Smooth muscle cell (in vitro differentiated cells): ENCODE data around the gene TEX55. TPM values are rescaled to one million over a fixed set of nuclear protein-coding genes. Genes with fewer than 3 reads are reported as not detected.

ENCODE experiments used
- DNase-seq: peaks from one replicate; lab custom pipeline; 2025; ENCODE audit not compliant: unreplicated experiment; lab: John Stamatoyannopoulos, UW
- H2AFZ ChIP-seq: fragments of 200-600 bp; sonication (generic); 2 replicates; pipeline ENCODE4 v1.6.0; 2016; ENCODE audit warnings: antibody characterized with exemption, low read depth, mild to moderate bottlenecking
- H3F3A ChIP-seq: fragments of 200-600 bp; sonication (generic); 2 replicates; pipeline ENCODE4 v1.6.0; 2017; ENCODE audit warnings: antibody characterized with exemption, low read depth
- H3K27ac ChIP-seq: fragments of 200-600 bp; sonication (generic); 2 replicates; pipeline ENCODE4 v1.5.1; 2016; ENCODE audit warnings: low read depth, mild to moderate bottlenecking
- H3K27me3 ChIP-seq: fragments of 200-600 bp; sonication (generic); 2 replicates; pipeline ENCODE4 v1.6.1; 2016; ENCODE audit warnings: low read depth, mild to moderate bottlenecking
- H3K36me3 ChIP-seq: fragments of 200-600 bp; sonication (generic); 2 replicates; pipeline ENCODE4 v1.5.1; 2016; ENCODE audit warnings: low read depth
- H3K4me1 ChIP-seq: fragments of 200-600 bp; sonication (generic); 2 replicates; pipeline ENCODE4 v1.5.1; 2016; ENCODE audit warnings: low read depth
- H3K4me2 ChIP-seq: fragments of 200-600 bp; sonication (generic); 2 replicates; pipeline ENCODE4 v1.6.0; 2016; ENCODE audit warnings: mild to moderate bottlenecking
- H3K4me3 ChIP-seq: fragments of 200-600 bp; sonication (generic); 2 replicates; pipeline ENCODE4 v1.5.1; 2016; ENCODE audit warnings: mild to moderate bottlenecking
- H3K79me2 ChIP-seq: fragments of 200-600 bp; sonication (generic); 2 replicates; pipeline ENCODE4 v1.6.0; 2016; ENCODE audit warnings: low read depth, mild to moderate bottlenecking
- H3K9ac ChIP-seq: fragments of 200-600 bp; sonication (generic); 2 replicates; pipeline ENCODE4 v1.6.0; 2016; ENCODE audit warnings: low read depth
- H3K9me3 ChIP-seq: fragments of 200-600 bp; sonication (generic); replicated peaks from 2 replicates; pipeline ENCODE4 v1.5.1; 2016; ENCODE audit warnings: low read depth
- H4K20me1 ChIP-seq: fragments of 200-600 bp; sonication (generic); 2 replicates; pipeline ENCODE4 v1.6.0; 2016; ENCODE audit warnings: low read depth
- CTCF ChIP-seq: fragments of 200-600 bp; sonication (generic); IDR thresholded peaks from 2 replicates; pipeline ENCODE4 v1.5.1; 2017; ENCODE audit warnings: borderline replicate concordance, mild to moderate bottlenecking, antibody characterized with exemption; ENCODE audit not compliant: insufficient read depth, poor library complexity, severe bottlenecking
- WGBS: methylation state at CpG from one replicate; pipeline ENCODE4 v1.1.7; 2016; ENCODE audit warnings: low lambda C conversion rate; 5-methylcytosine and 5-hydroxymethylcytosine counted together
- polyA plus RNA-seq: library from polyadenylated mRNA; unstranded; fragments of >200 nt; fragmentation: Nextera tagmentation; extraction: Ambion mirVana; gene quantifications from 2 replicates; pipeline ENCODE4 v1.2.1, GENCODE V29; 2016
- total RNA-seq: library from RNA; depleted of rRNA; stranded (reverse); fragments of >200 nt; gene quantifications from 2 replicates; pipeline ENCODE4 v1.2.3, GENCODE V29; 2014

The TEX55 gene
- total and polyA plus RNA-seq, 2 experiments from 2014 or later = not detected

- TF ChIP-seq CTCF = no peak
- Histone ChIP-seq H2AFZ (no peak overlapping the region), H4K20me1 (no peaks in the 10 kb centered on the region), H3F3A (no peaks in the 10 kb centered on the region), H3K9me3 (no peaks in the 10 kb centered on the region), H3K9ac (no peak overlapping the region), H3K79me2 (no peaks in the 10 kb centered on the region), H3K4me3 (no peak overlapping the region), H3K4me1 (no peaks in the 10 kb centered on the region), H3K36me3 (no peaks in the 10 kb centered on the region), H3K4me2 (no peak overlapping the region), H3K27ac (no peak overlapping the region), H3K27me3 (no peaks in the 10 kb centered on the region)
- no peak for DNase-seq
Measured at GRCh38 chr3:119187266-119187665, 41.3 kb downstream of the TEX55 start.

- 87% methylated on average over 1 of the region's 1 CpG for WGBS
- no peak for DNase-seq
Measured at GRCh38 chr3:119191800-119192199, 45.8 kb downstream of the TEX55 start.

GRCh38 chr3:119194237-119195150 lies 48.5 kb downstream of the TEX55 start:
- H3K9ac ChIP-seq = no peak overlapping the region
- no peak overlapping the region for H3K4me2 ChIP-seq
- H3K36me3 ChIP-seq = no peaks in the 10 kb centered on the region
- 77% methylated on average over 7 of the region's 7 CpGs for WGBS
- no peaks in the 10 kb centered on the region for H3K79me2 ChIP-seq
- H3F3A ChIP-seq = no peaks in the 10 kb centered on the region
- no peak overlapping the region for H3K4me3 ChIP-seq
- H3K27me3 ChIP-seq = no peaks in the 10 kb centered on the region
- no peak for DNase-seq
- H3K27ac ChIP-seq = no peak overlapping the region
- H4K20me1 ChIP-seq = no peaks in the 10 kb centered on the region
- H3K4me1 ChIP-seq = no peaks in the 10 kb centered on the region
- H2AFZ ChIP-seq = no peak overlapping the region
- H3K9me3 ChIP-seq = no peaks in the 10 kb centered on the region
- TF ChIP-seq CTCF = no peak

More at GRCh38 chr3:119191800-119192199, 45.8 kb downstream of the TEX55 start:
- H3K79me2 ChIP-seq = no peaks in the 10 kb centered on the region
- no peaks in the 10 kb centered on the region for H3K36me3 ChIP-seq
- no peaks in the 10 kb centered on the region for H3F3A ChIP-seq
- H3K4me1 ChIP-seq = no peaks in the 10 kb centered on the region
- no peak for TF ChIP-seq CTCF
- H3K4me2 ChIP-seq = no peak overlapping the region
- H3K9me3 ChIP-seq = no peaks in the 10 kb centered on the region
- no peak overlapping the region for H3K27ac ChIP-seq
- H3K4me3 ChIP-seq = no peak overlapping the region
- H3K9ac ChIP-seq = no peak overlapping the region
- no peaks in the 10 kb centered on the region for H4K20me1 ChIP-seq
- H3K27me3 ChIP-seq = no peaks in the 10 kb centered on the region
- H2AFZ ChIP-seq = no peak overlapping the region

- no peak overlapping the region for H3K4me2 ChIP-seq
Measured at GRCh38 chr3:119195151-119195476, 49.1 kb downstream of the TEX55 start.

More at GRCh38 chr3:119195151-119195476, 49.1 kb downstream of the TEX55 start:
- Histone ChIP-seq H3K9me3 (no peaks in the 10 kb centered on the region), H3K79me2 (no peaks in the 10 kb centered on the region), H3K27ac (no peak overlapping the region), H3K4me1 (no peaks in the 10 kb centered on the region), H4K20me1 (no peaks in the 10 kb centered on the region), H3K27me3 (no peaks in the 10 kb centered on the region), H3F3A (no peaks in the 10 kb centered on the region), H2AFZ (no peak overlapping the region), H3K9ac (no peak overlapping the region), H3K36me3 (no peaks in the 10 kb centered on the region), H3K4me3 (no peak overlapping the region)
- DNase-seq = no peak
- WGBS = 77% methylated on average over 1 of the region's 1 CpG
- no peak for TF ChIP-seq CTCF
